NOMO-1 (cell line): ENCODE results near the gene SNAPC4.
A peak's percentile ranks its signal among the peaks of the same experiment; 100 is the strongest.

ENCODE experiments used
- DNase-seq, 2 experiments: peaks; one replicate each; lab custom pipeline; 2025; ENCODE audit not compliant: unreplicated experiment in 2 of 2; lab: John Stamatoyannopoulos, UW

Gene SNAPC4

DNA sequence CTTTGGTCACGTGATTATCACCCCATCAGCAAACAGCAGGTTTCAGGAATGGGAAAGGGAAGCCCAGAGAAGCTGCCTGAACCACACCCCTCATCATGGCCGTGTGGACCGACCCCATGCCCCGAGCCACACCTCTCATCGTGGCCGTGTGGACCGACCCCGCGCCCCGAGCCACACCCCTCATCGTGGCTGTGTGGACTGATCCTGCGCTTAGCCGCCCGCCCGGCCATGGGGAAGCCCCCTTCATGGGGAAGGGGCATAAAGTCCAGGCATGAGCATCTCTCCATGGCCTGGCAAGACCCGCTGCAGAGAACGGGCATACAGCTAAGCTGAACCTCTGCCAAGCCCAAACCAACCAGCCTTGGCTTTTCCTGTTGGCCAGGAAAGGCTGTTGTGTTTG, 6.4 kb downstream of the SNAPC4 start:
- DNase-seq, result no peak

- DNase-seq, result no peak
Observed at GRCh38 chr9:136392538-136393449, 7.2 kb downstream of the SNAPC4 start.

DNA sequence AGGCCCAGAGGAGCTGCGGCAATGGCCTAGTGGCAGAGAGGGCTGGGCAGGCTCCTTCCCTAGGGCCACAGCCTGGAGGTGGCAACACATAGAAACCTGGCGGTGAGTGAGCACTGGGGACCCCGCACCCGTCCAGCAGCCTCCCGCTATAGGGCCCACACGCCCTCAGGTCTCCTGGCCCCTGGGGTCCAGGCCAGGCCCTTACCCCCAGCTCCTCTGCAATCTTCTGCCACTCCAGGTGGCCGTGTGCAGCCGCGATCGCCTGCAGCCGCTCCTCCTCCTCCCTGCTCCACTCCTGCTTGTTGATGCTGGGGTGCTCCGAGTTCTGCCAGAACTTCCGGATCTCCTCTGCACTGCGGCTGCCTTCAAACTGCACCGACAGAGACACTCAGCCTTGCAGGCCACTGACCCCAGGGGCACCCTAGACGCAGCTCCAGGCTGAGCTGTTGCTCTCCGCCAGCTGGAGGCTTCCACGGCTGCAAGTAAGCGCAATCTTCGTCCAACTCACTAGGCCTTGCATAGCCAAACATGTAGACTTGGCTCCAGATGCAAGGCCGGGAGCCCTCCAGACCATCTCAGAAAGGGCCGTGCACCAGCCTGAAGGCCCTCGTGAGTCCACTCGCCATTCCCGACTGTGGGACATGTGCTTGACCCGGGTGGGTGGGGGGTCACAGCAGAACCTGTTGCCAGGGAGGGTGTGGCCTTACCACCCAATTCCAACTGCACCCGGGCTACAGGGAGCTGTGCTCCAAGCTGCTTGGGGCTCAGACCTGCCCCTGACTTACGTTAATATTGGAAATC, 8.0 kb downstream of the SNAPC4 start:
- no peak for DNase-seq

GRCh38 chr9:136389396-136389795, 10.6 kb downstream of the SNAPC4 start:
- DNase-seq, result no peak

DNA sequence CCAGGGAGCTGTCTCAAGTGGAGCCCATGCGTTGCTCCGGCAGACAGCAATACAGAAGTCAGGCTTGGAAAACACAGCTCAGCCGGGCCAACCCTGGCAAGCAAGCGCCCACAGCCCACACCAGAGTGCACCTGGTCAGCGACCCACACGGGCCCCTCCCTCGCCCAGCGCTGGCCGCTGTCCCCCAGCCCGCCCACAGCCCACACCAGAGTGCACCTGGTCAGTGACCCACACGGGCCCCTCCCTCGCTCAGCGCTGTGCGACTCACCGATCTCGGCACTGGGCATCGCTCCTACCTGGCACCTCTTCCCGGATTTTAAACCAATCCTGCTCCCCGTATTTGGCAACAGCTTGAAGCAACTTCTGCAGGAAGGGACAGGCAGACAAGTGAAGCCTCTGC, 12.8 kb downstream of the SNAPC4 start:
- no peak for DNase-seq

DNA sequence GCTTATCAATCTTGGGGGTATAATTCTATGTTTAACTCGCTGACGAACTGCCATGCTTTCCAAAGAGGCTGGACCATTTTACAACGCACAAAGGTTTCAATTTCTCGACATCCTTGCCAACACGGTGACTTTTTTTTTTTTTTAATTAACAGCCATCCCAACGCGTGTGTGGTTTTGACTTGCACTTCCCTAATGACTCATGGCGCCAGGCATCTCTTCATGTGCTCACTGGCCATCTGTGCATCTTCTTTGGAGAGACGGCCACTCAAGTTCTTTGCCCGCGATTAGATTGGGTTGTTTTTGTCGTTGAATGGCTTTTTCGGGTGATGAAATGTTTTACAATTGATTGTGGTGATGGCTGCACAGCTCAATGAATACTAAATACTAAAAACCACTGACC, 14.0 kb downstream of the SNAPC4 start:
- DNase-seq, result peak; percentile 95 to 96

DNA sequence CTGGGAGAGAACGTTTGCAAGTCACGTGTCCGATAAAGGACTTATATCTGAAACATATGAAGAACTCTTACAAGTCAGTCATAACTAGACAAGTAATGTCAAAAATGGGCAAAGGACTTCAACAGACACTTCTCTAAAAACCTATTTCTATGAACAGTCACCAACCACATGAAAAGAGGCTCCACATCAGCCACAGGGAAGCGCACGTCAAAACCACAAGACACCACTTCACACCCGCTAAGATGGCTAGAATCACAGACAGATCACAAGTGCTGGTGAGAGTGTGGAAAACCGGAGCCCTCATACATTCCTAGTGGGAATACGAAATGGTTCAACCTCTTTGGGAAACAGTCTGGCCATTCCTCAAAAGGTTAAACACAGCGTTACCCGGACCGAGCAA, 15.0 kb downstream of the SNAPC4 start:
- peak; percentile 66 to 75 for DNase-seq

- no peak for DNase-seq
Observed at GRCh38 chr9:136383436-136383835, 16.5 kb downstream of the SNAPC4 start.

DNA sequence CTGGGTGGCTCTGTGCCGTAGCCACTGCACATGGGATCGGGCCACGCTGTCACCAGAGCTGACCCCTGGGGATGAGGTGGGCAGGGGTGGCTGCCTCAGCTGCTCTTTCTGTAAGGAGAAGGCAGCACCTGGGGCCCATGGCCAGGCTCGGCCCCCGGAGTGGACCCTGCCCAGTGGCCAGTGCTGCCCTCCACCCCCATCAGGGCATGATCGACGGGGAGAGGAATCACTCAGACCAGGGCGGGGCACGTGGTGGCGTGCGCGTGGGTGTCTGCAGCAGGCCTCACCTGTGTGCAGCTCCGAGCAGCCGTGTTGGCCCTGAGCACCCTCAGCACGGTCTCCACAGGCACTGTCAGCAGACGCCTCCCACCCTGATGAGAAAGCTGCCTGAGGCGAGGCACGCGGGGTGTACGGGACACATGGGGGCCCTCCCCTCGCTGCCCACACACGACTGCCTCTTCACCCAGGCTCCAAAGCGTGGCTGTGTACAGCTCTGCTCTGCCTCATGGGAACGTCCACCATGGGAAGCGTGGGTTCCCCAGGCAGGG, 17.9 kb downstream of the SNAPC4 start:
- DNase-seq, result no peak

DNA sequence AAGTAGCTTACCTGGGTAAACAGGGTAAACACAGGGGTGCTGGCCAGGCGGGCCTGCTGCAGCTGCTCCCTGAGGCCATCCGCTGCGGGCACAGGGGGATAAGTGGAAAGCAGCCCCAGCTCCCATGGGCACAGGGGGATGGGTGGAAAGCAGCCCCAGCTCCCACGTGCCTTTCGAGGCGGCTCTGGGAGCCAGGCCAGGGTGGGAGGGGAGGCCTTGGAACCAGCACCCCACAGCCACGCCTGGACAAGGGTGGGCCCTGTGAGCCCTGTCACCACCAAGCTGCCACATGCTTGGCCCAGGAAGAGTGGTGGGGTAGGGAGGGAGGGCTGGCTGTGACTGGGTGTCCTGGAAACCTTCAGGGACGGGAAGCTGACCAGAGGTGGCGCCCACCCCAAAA, 18.7 kb downstream of the SNAPC4 start:
- DNase-seq, result no peak

DNA sequence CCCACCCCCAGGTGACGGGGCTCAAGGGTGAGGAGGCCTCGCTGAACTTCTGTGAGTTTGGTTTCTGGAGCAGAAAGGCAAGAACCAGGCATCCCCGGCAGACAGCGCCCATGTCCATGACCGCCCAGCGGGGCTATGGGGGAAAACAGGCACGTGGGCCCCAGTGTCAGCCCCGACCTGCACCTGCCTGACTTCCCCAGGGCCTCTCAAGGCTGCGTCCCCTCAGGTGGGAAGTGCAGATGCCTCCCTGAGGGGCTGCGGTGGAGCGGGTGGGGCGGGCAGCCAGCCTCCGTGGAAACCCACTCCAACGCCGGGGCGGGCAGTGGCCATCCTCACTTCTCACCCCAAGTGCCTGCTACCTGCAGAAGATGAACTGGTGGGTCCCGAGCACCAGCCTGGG, 19.6 kb downstream of the SNAPC4 start:
- no peak for DNase-seq

- DNase-seq, result no peak
Observed at GRCh38 chr9:136379891-136380290, 20.1 kb downstream of the SNAPC4 start.

DNA sequence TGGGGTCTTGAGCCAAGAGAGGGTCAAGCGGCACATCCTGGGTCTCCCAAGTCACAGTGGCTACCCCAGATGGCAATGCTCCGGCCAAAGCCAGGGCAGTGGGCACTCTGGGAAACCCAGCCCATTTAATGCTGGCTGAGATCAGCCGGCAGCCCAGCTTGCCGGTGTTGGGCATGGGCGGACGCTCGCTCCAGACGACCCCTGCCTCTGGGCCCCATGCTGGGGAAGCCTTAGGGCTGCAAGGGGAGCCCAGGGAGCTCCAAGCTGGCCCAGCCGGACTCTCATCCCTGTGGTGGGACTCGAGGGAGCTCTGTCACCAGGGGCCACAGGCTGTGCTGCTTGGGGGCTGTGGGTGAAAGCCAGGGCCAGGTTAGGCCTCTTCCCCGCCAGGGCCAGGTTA, 20.6 kb downstream of the SNAPC4 start:
- DNase-seq, result no peak

- DNase-seq, result no peak
Observed at GRCh38 chr9:136379003-136379287, 21.0 kb downstream of the SNAPC4 start.

GRCh38 chr9:136378170-136379002, 21.6 kb downstream of the SNAPC4 start:
- no peak for DNase-seq

GRCh38 chr9:136377341-136378169, 22.4 kb downstream of the SNAPC4 start:
- no peak for DNase-seq

- DNase-seq, result no peak
Observed at GRCh38 chr9:136376457-136376856, 23.5 kb downstream of the SNAPC4 start.

DNA sequence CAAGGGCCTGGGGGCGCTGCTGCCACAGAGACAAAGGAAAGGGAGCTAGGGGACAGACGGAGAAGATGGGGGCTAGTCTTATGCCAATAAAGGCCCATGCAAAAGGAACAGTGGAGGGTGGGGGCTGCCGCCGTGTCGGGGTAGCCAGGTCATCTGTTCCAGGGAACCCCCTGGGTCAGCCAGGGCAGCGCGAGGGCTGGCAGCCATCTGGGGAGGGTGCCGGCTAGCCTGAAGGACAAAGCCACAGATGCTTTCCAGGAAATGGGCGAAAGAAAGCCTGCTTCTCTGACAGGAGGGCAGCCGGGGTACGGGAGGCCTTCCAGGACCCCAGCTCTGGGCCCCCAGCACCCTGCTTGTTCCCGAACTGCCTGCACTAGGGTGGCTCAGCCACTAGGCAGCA, 24.9 kb downstream of the SNAPC4 start:
- no peak for DNase-seq

- no peak for DNase-seq
Observed at GRCh38 chr9:136374183-136374575, 25.8 kb downstream of the SNAPC4 start.
